DND-41 (cell line): ENCODE measurements around the gene PDE4D.

Source experiments
- ATAC-seq: fragments of 200-7000 bp; cut with Tn5 transposase; 3 replicates; pipeline ENCODE4 v1.9.1; 2021; ENCODE audit warnings: low read depth; ENCODE audit not compliant: insufficient read depth
- DNase-seq: peaks from one replicate; pipeline ENCODE4 v3.0.0-alpha.2; 2020
- H2AFZ ChIP-seq: 2 replicates; pipeline ENCODE4 v1.6.0; 2012; ENCODE audit warnings: low read depth, low read length
- H3K27ac ChIP-seq: 2 replicates; pipeline ENCODE4 v1.5.1; 2012; ENCODE audit warnings: low read length, inconsistent platforms
- H3K27me3 ChIP-seq: fragments of 200-600 bp; sonication (generic); 2 replicates; pipeline ENCODE4 v1.6.0; 2012; ENCODE audit warnings: low read length, mild to moderate bottlenecking, inconsistent platforms; ENCODE audit not compliant: insufficient read depth, poor library complexity
- H3K36me3 ChIP-seq: 2 replicates; pipeline ENCODE4 v1.5.1; 2012; ENCODE audit warnings: low read length, inconsistent platforms; ENCODE audit not compliant: insufficient read depth
- H3K4me1 ChIP-seq: 2 replicates; pipeline ENCODE4 v1.5.1; 2012; ENCODE audit warnings: mild to moderate bottlenecking, low read length; ENCODE audit not compliant: insufficient read depth
- H3K4me2 ChIP-seq: 2 replicates; pipeline ENCODE4 v1.6.0; 2012; ENCODE audit warnings: mild to moderate bottlenecking, moderate library complexity, low read length, inconsistent platforms; ENCODE audit not compliant: insufficient read depth
- H3K4me3 ChIP-seq, 2 experiments: fragments of 200-600 bp in 1 of 2; shearing (Covaris generic) in 1 of 2; 2 replicates each; pipeline ENCODE4 v1.5.1; 2012 to 2016; ENCODE audit warnings: inconsistent platforms in 2 of 2, low read length in 2 of 2, mild to moderate bottlenecking in 2 of 2, low read depth in 1 of 2, moderate library complexity in 1 of 2
- H3K79me2 ChIP-seq: 2 replicates; pipeline ENCODE4 v1.6.0; 2012; ENCODE audit warnings: low read length, inconsistent platforms; ENCODE audit not compliant: insufficient read depth
- H3K9ac ChIP-seq: 2 replicates; pipeline ENCODE4 v1.6.0; 2012; ENCODE audit warnings: low read depth, mild to moderate bottlenecking, inconsistent platforms, low read length, moderate library complexity
- H3K9me3 ChIP-seq: 2 replicates; pipeline ENCODE4 v1.5.1; 2012; ENCODE audit warnings: low read length, moderate library complexity, mild to moderate bottlenecking, inconsistent platforms; ENCODE audit not compliant: insufficient read depth, severe bottlenecking
- H4K20me1 ChIP-seq: 2 replicates; pipeline ENCODE4 v1.6.0; 2012; ENCODE audit warnings: low read length; ENCODE audit not compliant: insufficient read depth
- EZH2 ChIP-seq: IDR thresholded peaks from 3 replicates; pipeline ENCODE4 v1.6.1; 2012; ENCODE audit warnings: borderline replicate concordance, low read depth, mild to moderate bottlenecking, moderate library complexity, low read length, inconsistent platforms; ENCODE audit not compliant: severe bottlenecking
- TF ChIP-seq, protein P1 (sequence below): IDR thresholded peaks from 2 replicates; pipeline ENCODE4 v1.5.1; 2012; ENCODE audit warnings: borderline replicate concordance, low read length, moderate library complexity, mild to moderate bottlenecking; ENCODE audit not compliant: poor library complexity, severe bottlenecking; ENCODE audit errors: extremely low read depth

Gene PDE4D

DNA sequence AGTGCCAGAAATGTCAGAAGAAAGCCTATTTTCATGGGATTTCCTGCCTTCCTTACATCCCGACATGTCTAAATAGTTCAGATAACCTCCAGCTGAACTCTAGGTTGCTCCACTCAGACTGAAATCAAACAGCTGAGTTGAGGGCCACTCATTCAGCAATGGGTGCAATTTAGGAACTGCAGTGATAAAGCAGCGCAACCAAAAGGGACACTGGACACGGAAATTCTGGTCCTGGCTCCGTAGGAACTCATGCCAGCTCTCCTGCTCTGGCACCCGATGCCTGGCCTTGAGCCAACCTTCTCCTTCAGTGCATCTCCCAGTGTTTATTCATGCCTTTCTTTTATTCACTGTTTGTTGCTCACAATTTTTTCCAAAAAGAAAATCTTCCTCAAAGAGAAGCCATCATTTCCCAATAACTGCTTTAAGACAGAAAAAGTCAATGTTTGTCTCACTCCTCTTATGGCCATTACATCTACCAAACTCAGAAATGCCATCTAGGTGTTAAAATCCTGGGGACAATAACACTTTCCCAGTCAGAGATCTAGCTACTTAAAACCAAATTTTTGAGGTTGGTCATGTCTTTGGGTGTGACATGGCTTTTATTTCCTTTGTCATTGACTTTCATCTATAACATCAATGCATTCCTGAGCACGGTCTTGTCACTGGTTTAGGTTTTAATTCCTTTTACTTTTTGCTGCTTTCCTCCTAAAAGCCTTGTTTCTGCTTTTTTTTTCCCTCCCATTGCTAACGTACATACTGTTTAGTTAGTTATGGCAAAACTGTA, 126.9 kb downstream of the PDE4D start:
- H3K79me2 ChIP-seq, result no peaks in the 10 kb centered on the region
- H3K4me2 ChIP-seq, result no peak overlapping the region
- no peak for TF ChIP-seq EZH2
- TF ChIP-seq, protein P1, sequence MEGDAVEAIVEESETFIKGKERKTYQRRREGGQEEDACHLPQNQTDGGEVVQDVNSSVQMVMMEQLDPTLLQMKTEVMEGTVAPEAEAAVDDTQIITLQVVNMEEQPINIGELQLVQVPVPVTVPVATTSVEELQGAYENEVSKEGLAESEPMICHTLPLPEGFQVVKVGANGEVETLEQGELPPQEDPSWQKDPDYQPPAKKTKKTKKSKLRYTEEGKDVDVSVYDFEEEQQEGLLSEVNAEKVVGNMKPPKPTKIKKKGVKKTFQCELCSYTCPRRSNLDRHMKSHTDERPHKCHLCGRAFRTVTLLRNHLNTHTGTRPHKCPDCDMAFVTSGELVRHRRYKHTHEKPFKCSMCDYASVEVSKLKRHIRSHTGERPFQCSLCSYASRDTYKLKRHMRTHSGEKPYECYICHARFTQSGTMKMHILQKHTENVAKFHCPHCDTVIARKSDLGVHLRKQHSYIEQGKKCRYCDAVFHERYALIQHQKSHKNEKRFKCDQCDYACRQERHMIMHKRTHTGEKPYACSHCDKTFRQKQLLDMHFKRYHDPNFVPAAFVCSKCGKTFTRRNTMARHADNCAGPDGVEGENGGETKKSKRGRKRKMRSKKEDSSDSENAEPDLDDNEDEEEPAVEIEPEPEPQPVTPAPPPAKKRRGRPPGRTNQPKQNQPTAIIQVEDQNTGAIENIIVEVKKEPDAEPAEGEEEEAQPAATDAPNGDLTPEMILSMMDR, result no peak
- no peaks in the 10 kb centered on the region for H3K9me3 ChIP-seq
- DNase-seq (no peak), ATAC-seq (no peak)
- H4K20me1 ChIP-seq, result no peaks in the 10 kb centered on the region
- H3K27me3 ChIP-seq, result no peaks in the 10 kb centered on the region
- H3K9ac ChIP-seq, result no peak overlapping the region
- no peaks in the 10 kb centered on the region for H3K36me3 ChIP-seq
- no peak overlapping the region for H3K27ac ChIP-seq
- no peak overlapping the region for H3K4me3 ChIP-seq
- H2AFZ ChIP-seq, result no peak overlapping the region
- H3K4me1 ChIP-seq, result no peaks in the 10 kb centered on the region

DNA sequence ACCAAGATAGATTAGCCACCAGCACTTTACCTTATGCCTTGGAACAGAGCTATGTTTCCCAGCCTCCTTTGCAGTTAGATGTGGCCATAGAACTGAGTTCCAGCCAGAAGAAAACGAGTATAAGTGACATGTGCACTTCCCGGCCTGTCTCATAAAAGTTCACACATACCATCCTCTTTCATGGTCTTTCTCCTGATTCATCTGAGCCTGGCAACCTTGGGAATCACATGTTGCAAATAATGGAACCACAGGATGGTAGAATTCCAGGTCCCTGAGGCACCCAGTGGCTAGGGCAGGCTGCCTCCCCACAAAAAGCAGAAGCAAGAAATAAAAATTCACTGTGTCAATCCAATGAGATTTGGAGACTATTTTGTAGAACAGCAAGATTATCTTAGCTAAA, 128.1 kb downstream of the PDE4D start:
- Histone ChIP-seq H3K9me3 (no peaks in the 10 kb centered on the region), H3K36me3 (no peaks in the 10 kb centered on the region), H3K79me2 (no peaks in the 10 kb centered on the region), H3K27ac (no peak overlapping the region), H2AFZ (no peak overlapping the region), H3K4me2 (no peak overlapping the region), H3K4me1 (no peaks in the 10 kb centered on the region), H3K4me3 (no peak overlapping the region), H3K27me3 (no peaks in the 10 kb centered on the region), H3K9ac (no peak overlapping the region), H4K20me1 (no peaks in the 10 kb centered on the region)
- DNase-seq (no peak), ATAC-seq (no peak)
- TF ChIP-seq, protein P1, result no peak
- TF ChIP-seq EZH2, result no peak

DNA sequence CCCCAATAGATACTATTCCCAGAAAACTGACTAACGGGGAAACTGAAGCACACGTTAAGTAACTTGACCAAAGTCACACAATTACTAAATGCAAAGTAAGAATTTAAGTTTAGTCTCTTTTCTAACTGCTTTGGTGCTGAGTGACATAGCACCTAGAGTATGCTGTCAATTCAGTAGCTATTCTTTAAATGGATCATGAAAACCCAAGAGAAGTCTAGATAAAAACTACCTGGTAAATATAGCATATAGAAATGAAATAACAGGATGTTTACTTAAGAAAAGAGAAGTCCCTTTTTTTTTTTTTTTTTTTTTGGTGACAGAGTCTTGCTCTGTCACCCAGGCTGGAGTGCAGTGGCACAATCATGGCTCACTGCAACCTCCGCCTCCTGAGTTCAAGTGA, 129.2 kb downstream of the PDE4D start:
- H4K20me1 ChIP-seq, result no peaks in the 10 kb centered on the region

More for the DNA sequence above, 129.2 kb downstream of the PDE4D start:
- Histone ChIP-seq H3K9me3 (no peaks in the 10 kb centered on the region), H3K79me2 (no peaks in the 10 kb centered on the region), H3K27ac (no peak overlapping the region), H3K4me3 (no peak overlapping the region), H3K4me2 (no peak overlapping the region), H2AFZ (no peak overlapping the region), H3K4me1 (no peaks in the 10 kb centered on the region), H3K27me3 (no peaks in the 10 kb centered on the region), H3K9ac (no peak overlapping the region), H3K36me3 (no peaks in the 10 kb centered on the region)
- TF ChIP-seq, protein P1, result no peak
- DNase-seq, result no peak
- no peak for ATAC-seq
